CD14-positive monocyte (primary cell): ENCODE results near the gene ZNF684. TPM values are rescaled to one million over a fixed set of nuclear protein-coding genes. Genes with fewer than 3 reads are reported as not detected.

Experiments
- DNase-seq, 3 donors: peaks; one replicate each; pipeline ENCODE4 v3.0.0-alpha.2; 2011 to 2022
- H2AFZ ChIP-seq: 2 replicates; pipeline ENCODE4 v1.6.0; 2012; ENCODE audit warnings: mild to moderate bottlenecking, low read depth, low read length, inconsistent platforms; ENCODE audit not compliant: insufficient read depth, poor library complexity, severe bottlenecking
- H3K27ac ChIP-seq, 2 donors: 1 replicate in 1 of 2; 2 replicates in 1 of 2; pipeline ENCODE4 v1.5.1; 2012 to 2013; ENCODE audit warnings: low read length in 2 of 2, control low read depth in 1 of 2, inconsistent platforms in 1 of 2, low read depth in 1 of 2, mild to moderate bottlenecking in 1 of 2
- H3K27me3 ChIP-seq, 2 donors: one replicate each; pipeline versions ENCODE4 v1.6.0 to v1.6.1; 2011 to 2013; ENCODE audit warnings: low read length in 2 of 2; ENCODE audit not compliant: control insufficient read depth in 2 of 2, insufficient read depth in 2 of 2
- H3K36me3 ChIP-seq, 2 donors: replicated peaks in 1 of 2; 1 replicate in 1 of 2; 2 replicates in 1 of 2; pipeline versions ENCODE4 v1.5.1 to v1.6.1; 2012 to 2013; ENCODE audit warnings: low read length in 2 of 2, control low read depth in 1 of 2, inconsistent platforms in 1 of 2, mild to moderate bottlenecking in 1 of 2; ENCODE audit not compliant: insufficient read depth in 2 of 2, control insufficient read depth in 1 of 2
- H3K4me1 ChIP-seq, 2 donors: 1 replicate in 1 of 2; 2 replicates in 1 of 2; pipeline versions ENCODE4 v1.5.1 to v1.6.1; 2012 to 2013; ENCODE audit warnings: low read length in 2 of 2, control low read depth in 1 of 2, inconsistent platforms in 1 of 2, mild to moderate bottlenecking in 1 of 2, moderate library complexity in 1 of 2; ENCODE audit not compliant: insufficient read depth in 2 of 2, control insufficient read depth in 1 of 2
- H3K4me2 ChIP-seq: replicated peaks from 2 replicates; pipeline ENCODE3; 2012; ENCODE audit warnings: low read length, moderate library complexity, mild to moderate bottlenecking; ENCODE audit not compliant: poor library complexity, severe bottlenecking; ENCODE audit errors: extremely low read depth
- H3K4me3 ChIP-seq, 3 experiments: fragments of 200-600 bp in 1 of 3; sonication (generic) in 1 of 3; replicated peaks in 1 of 3; 1 replicate in 2 of 3; 2 replicates in 1 of 3; pipeline ENCODE4 v1.5.1; 2011 to 2013; ENCODE audit warnings: low read length in 3 of 3, mild to moderate bottlenecking in 3 of 3, control low read depth in 2 of 3, low read depth in 2 of 3, inconsistent platforms in 1 of 3, moderate library complexity in 1 of 3
- H3K79me2 ChIP-seq: 2 replicates; pipeline ENCODE4 v1.6.0; 2012; ENCODE audit warnings: mild to moderate bottlenecking, control low read depth, inconsistent platforms, low read length, moderate library complexity; ENCODE audit not compliant: insufficient read depth
- H3K9ac ChIP-seq: 2 replicates; pipeline ENCODE4 v1.6.0; 2017; ENCODE audit warnings: low read length, mild to moderate bottlenecking; ENCODE audit not compliant: insufficient read depth, poor library complexity, severe bottlenecking
- H3K9me3 ChIP-seq, 2 donors: replicated peaks in 1 of 2; 1 replicate in 1 of 2; 2 replicates in 1 of 2; pipeline versions ENCODE4 v1.5.1 to v1.6.1; 2012 to 2013; ENCODE audit warnings: low read length in 2 of 2, control low read depth in 1 of 2; ENCODE audit not compliant: control insufficient read depth in 1 of 2, insufficient read depth in 1 of 2
- H4K20me1 ChIP-seq: 2 replicates; pipeline ENCODE4 v1.6.0; 2012; ENCODE audit warnings: mild to moderate bottlenecking, low read length, control low read depth, moderate library complexity; ENCODE audit not compliant: insufficient read depth
- H3K27ac Mint-ChIP-seq, 7 donors: one replicate each; pipeline ENCODE4 v1.8.0; 2020; ENCODE audit warnings: mild to moderate bottlenecking in 7 of 7, mixed read lengths in 7 of 7, moderate library complexity in 6 of 7, inconsistent platforms in 2 of 7
- H3K27me3 Mint-ChIP-seq, 3 donors: one replicate each; pipeline ENCODE4 v1.8.0; 2021 to 2022; ENCODE audit warnings: low read depth in 3 of 3, mild to moderate bottlenecking in 3 of 3, mixed read lengths in 3 of 3, moderate library complexity in 3 of 3, inconsistent platforms in 1 of 3
- H3K36me3 Mint-ChIP-seq, 2 donors: one replicate each; pipeline ENCODE4 v1.8.0; 2020; ENCODE audit warnings: mixed read lengths in 2 of 2, inconsistent platforms in 1 of 2, mild to moderate bottlenecking in 1 of 2
- H3K4me1 Mint-ChIP-seq: one replicate; pipeline ENCODE4 v1.8.0; 2020; ENCODE audit warnings: mild to moderate bottlenecking, mixed read lengths
- H3K4me3 Mint-ChIP-seq, 2 donors: one replicate each; pipeline ENCODE4 v1.8.0; 2020; ENCODE audit warnings: mild to moderate bottlenecking in 2 of 2, mixed read lengths in 2 of 2, moderate library complexity in 1 of 2
- H3K9me3 Mint-ChIP-seq, 7 donors: one replicate each; pipeline ENCODE4 v1.8.0; 2020 to 2022; ENCODE audit warnings: mixed read lengths in 7 of 7, mild to moderate bottlenecking in 6 of 7, moderate library complexity in 6 of 7, inconsistent platforms in 2 of 7
- WGBS: methylation state at CpG from one replicate; pipeline ENCODE4 v1.1.5; 2013; ENCODE audit warnings: missing lambda C conversion rate; ENCODE audit not compliant: insufficient coverage; 5-methylcytosine and 5-hydroxymethylcytosine counted together
- intact Hi-C, 2 donors: fragments of 100-400 bp; cut with micrococcal nuclease; formaldehyde crosslinking; loops; one replicate each; pipeline versions ENCODE4 v1.15.0 to v1.15.1; 2023
- polyA plus RNA-seq, 3 donors: library from polyadenylated mRNA; depleted of rRNA in 1 of 3; unstranded in 2 of 3; stranded (reverse) in 1 of 3; fragments of 300-500 nt in 2 of 3; fragments of >200 nt in 1 of 3; fragmentation: Illumina TruSeq in 2 of 3; gene quantifications; 1 replicate in 2 of 3; 2 replicates in 1 of 3; pipeline ENCODE4 v1.2.3, GENCODE V29; 2012 to 2021
- TF ChIP-seq, protein P1 (sequence below): fragments of 200-600 bp; IDR thresholded peaks from one replicate; pipeline ENCODE4 v1.8.0; 2022; ENCODE audit warnings: antibody characterized with exemption, mild to moderate bottlenecking

The ZNF684 gene
- polyA plus RNA-seq, 3 donors: 2.3 to 3.5 (median 2.7) TPM

DNA sequence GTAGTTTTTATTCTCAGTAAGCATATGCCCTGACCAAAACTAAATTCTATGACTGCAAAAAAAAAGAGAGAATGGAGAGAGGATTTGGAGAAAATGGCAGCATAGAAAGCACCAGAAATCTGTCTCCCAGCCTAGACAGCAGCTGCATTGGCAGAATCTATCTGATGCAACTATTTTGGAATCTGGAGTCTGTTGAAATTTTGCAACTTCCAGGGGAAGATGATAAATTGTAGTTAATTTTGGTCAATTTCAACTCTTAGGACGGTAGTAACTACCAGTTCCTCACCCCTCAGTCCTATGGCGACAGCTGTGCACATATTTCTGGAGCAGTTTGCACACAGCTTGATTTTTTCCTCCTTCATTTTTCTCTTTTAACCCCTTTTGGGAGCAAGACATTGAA, 11.9 kb upstream of the ZNF684 start:
- no peaks in the 10 kb centered on the region for H3K79me2 ChIP-seq
- Mint-ChIP-seq H3K27me3 (peaks cover 0 to 1% (median 0%) of the 10 kb centered on the region in 3 donors), H3K9me3 (peaks cover 54 to 97% (median 94%) of the 10 kb centered on the region in 7 donors), H3K36me3 (peaks cover 9 to 23% of the 10 kb centered on the region in 2 donors), H3K4me1 (peaks cover 10% of the 10 kb centered on the region), H3K27ac (no peak overlapping the region), H3K4me3 (no peak overlapping the region)
- peaks cover 2 to 14% of the 10 kb centered on the region in 2 donors for H3K36me3 ChIP-seq
- TF ChIP-seq, protein P1, sequence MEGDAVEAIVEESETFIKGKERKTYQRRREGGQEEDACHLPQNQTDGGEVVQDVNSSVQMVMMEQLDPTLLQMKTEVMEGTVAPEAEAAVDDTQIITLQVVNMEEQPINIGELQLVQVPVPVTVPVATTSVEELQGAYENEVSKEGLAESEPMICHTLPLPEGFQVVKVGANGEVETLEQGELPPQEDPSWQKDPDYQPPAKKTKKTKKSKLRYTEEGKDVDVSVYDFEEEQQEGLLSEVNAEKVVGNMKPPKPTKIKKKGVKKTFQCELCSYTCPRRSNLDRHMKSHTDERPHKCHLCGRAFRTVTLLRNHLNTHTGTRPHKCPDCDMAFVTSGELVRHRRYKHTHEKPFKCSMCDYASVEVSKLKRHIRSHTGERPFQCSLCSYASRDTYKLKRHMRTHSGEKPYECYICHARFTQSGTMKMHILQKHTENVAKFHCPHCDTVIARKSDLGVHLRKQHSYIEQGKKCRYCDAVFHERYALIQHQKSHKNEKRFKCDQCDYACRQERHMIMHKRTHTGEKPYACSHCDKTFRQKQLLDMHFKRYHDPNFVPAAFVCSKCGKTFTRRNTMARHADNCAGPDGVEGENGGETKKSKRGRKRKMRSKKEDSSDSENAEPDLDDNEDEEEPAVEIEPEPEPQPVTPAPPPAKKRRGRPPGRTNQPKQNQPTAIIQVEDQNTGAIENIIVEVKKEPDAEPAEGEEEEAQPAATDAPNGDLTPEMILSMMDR: no peak
- intact Hi-C loops: loop anchor here in 1 of 2 donors (10.0 kb wide), 1 partner anchor 65 kb away; the partner anchor contains the start of gene ZFP69B
- no CpG with 5 or more reads among the region's 2 CpGs for WGBS
- H3K4me1 ChIP-seq: no peaks in the 10 kb centered on the region
- no peak overlapping the region for H3K4me3 ChIP-seq
- no peaks in the 10 kb centered on the region for H3K27me3 ChIP-seq
- peaks cover 83 to 90% of the 10 kb centered on the region in 2 donors for H3K9me3 ChIP-seq
- H3K4me2 ChIP-seq: no peak overlapping the region
- no peak overlapping the region for H3K9ac ChIP-seq
- H2AFZ ChIP-seq: no peak overlapping the region
- no peak for DNase-seq
- H3K27ac ChIP-seq: no peak overlapping the region
- H4K20me1 ChIP-seq: no peaks in the 10 kb centered on the region

DNA sequence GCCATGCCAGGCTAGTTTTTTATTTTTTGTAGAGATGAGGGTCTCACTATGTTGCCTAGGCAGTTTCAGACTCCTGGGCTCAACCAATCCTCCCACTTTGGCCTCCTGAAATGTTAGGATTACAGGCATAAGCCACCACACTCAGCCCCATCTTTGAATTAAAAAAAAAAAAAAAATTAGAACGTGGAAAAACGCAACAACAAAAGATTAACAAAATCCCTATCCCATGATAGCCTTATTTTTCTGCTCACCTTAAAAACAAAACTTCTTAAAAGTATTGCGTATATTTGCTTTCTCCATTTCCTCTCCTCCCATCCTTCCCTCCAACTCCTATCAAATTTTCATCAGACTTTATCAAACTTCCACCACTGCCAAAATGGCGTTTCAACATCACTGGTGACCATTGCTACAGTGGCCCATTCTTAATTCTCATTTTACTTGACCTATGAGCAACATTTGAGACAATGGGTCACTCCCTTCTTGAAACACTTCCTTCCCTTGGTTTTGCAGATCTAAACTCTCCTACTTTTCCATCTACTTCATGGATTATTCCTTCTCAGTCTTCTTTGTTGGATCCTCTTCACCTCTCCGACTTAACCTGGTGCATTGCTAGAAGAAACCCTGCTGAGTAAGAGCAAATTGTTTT, 579 bp upstream of the ZNF684 start:
- Histone ChIP-seq H4K20me1 (no peaks in the 10 kb centered on the region), H3K9ac (peak overlapping the region; percentile 63), H3K27ac (peak overlapping the region; percentile 70 to 85), H3K79me2 (peaks cover 28% of the 10 kb centered on the region), H3K27me3 (peaks cover 0 to 3% of the 10 kb centered on the region in 2 donors), H3K9me3 (peaks cover 3 to 10% of the 10 kb centered on the region in 2 donors), H3K36me3 (peaks cover 0 to 9% of the 10 kb centered on the region in 2 donors), H2AFZ (peak overlapping the region; percentile 91), H3K4me3 (peak overlapping the region; percentile 69 to 84 (median 75)), H3K4me2 (peak overlapping the region; percentile 94), H3K4me1 (peaks cover 18 to 25% of the 10 kb centered on the region in 2 donors)
- Mint-ChIP-seq H3K27ac (peak overlapping the region; percentile 93 to 98 (median 97)), H3K9me3 (peaks cover 9 to 33% (median 24%) of the 10 kb centered on the region in 7 donors), H3K4me3 (peak overlapping the region; percentile 100), H3K4me1 (peaks cover 22% of the 10 kb centered on the region), H3K27me3 (peaks cover 0 to 4% (median 1%) of the 10 kb centered on the region in 3 donors), H3K36me3 (peaks cover 3 to 9% of the 10 kb centered on the region in 2 donors)
- 15% methylated on average over 3 of the region's 5 CpGs for WGBS
- intact Hi-C loops: no loop called here
- TF ChIP-seq, protein P1: no peak
- DNase-seq: peak; percentile 31 to 68 (median 33)
